ENCODE results near the gene POC1A.
A peak's percentile ranks its signal among the peaks of the same experiment; 100 is the strongest.

POC1A gene

GRCh38 chr3:52147804-52148203 is 6.4 kb downstream of the POC1A start:
- in situ Hi-C loops (cut with MboI; ENCODE audit: low pct_unique_long_range_greater_than_20kb, low sequenced_read_pairs, unreplicated experiment), result no loop called here

GRCh38 chr3:52146811-52147210 is 7.4 kb downstream of the POC1A start:
- in situ Hi-C loops (cut with MboI; ENCODE audit: low pct_unique_long_range_greater_than_20kb, low sequenced_read_pairs, unreplicated experiment), result no loop called here
- DNase-seq (ENCODE audit: low spot score), result no peak
- TF ChIP-seq CTCF (IDR thresholded peaks at IDR 0.05; ENCODE audit: extremely low read depth, insufficient read depth, missing control alignments), result no peak

More at GRCh38 chr3:52147804-52148203, 6.4 kb downstream of the POC1A start:
- no peak for DNase-seq (ENCODE audit: low spot score)
- TF ChIP-seq CTCF (IDR thresholded peaks at IDR 0.05; ENCODE audit: extremely low read depth, insufficient read depth, missing control alignments), result no peak

GRCh38 chr3:52146189-52146588 is 8.0 kb downstream of the POC1A start:
- in situ Hi-C loops (cut with MboI; ENCODE audit: low pct_unique_long_range_greater_than_20kb, low sequenced_read_pairs, unreplicated experiment), result no loop called here
- no peak for TF ChIP-seq CTCF (IDR thresholded peaks at IDR 0.05; ENCODE audit: extremely low read depth, insufficient read depth, missing control alignments)

GRCh38 chr3:52145736-52146110 is 8.5 kb downstream of the POC1A start:
- TF ChIP-seq CTCF (IDR thresholded peaks at IDR 0.05; ENCODE audit: extremely low read depth, insufficient read depth, missing control alignments), result no peak
- in situ Hi-C loops (cut with MboI; ENCODE audit: low pct_unique_long_range_greater_than_20kb, low sequenced_read_pairs, unreplicated experiment), result no loop called here
- DNase-seq (ENCODE audit: low spot score), result no peak

More at GRCh38 chr3:52146189-52146588, 8.0 kb downstream of the POC1A start:
- no peak for DNase-seq (ENCODE audit: low spot score)

GRCh38 chr3:52144796-52145735 is 9.2 kb downstream of the POC1A start:
- no peak for DNase-seq (ENCODE audit: low spot score)
- TF ChIP-seq CTCF (IDR thresholded peaks at IDR 0.05; ENCODE audit: extremely low read depth, insufficient read depth, missing control alignments), result peak; percentile 11
- in situ Hi-C loops (cut with MboI; ENCODE audit: low pct_unique_long_range_greater_than_20kb, low sequenced_read_pairs, unreplicated experiment), result loop anchor here (5.0 kb wide), 1 partner anchor 143 kb away; no protein-coding TSS in a partner anchor

- DNase-seq (ENCODE audit: low spot score), result peak; percentile 89
- peak; percentile 91 for TF ChIP-seq CTCF (IDR thresholded peaks at IDR 0.05; ENCODE audit: extremely low read depth, insufficient read depth, missing control alignments)
- in situ Hi-C loops (cut with MboI; ENCODE audit: low pct_unique_long_range_greater_than_20kb, low sequenced_read_pairs, unreplicated experiment), result loop anchor here (5.0 kb wide), 1 partner anchor 142 kb away; no protein-coding TSS in a partner anchor
Measured at GRCh38 chr3:52144034-52144795, 10.0 kb downstream of the POC1A start.
